ENCODE results near the gene NR2F1-AS1.

Gene NR2F1-AS1

GRCh38 chr5:93425096-93425495 is 155.9 kb downstream of the NR2F1-AS1 start:
- H3K27me3 ChIP-seq (ENCODE audit: control insufficient read depth, insufficient read depth, low read length): no peaks in the 10 kb centered on the region
- no peaks in the 10 kb centered on the region for H3K9me3 ChIP-seq (replicated peaks; ENCODE audit: low read length)
- no peak overlapping the region for H3K4me3 ChIP-seq (ENCODE audit: low read length)
- peaks cover 5% of the 10 kb centered on the region for H3K36me3 ChIP-seq (ENCODE audit: insufficient read depth, low read length)
- H3K4me1 ChIP-seq (ENCODE audit: control insufficient read depth, insufficient read depth, low read length): peaks cover 8% of the 10 kb centered on the region
- H3K4me2 ChIP-seq (ENCODE audit: low read length): no peak overlapping the region
- no peak overlapping the region for H3K9ac ChIP-seq (ENCODE audit: low read depth, low read length)

- H3K4me3 ChIP-seq (ENCODE audit: low read length): no peak overlapping the region
- H3K4me2 ChIP-seq (ENCODE audit: low read length): no peak overlapping the region
- no peaks in the 10 kb centered on the region for H3K4me1 ChIP-seq (ENCODE audit: control insufficient read depth, insufficient read depth, low read length)
- peaks cover 5% of the 10 kb centered on the region for H3K36me3 ChIP-seq (ENCODE audit: insufficient read depth, low read length)
- H3K9me3 ChIP-seq (replicated peaks; ENCODE audit: low read length): no peaks in the 10 kb centered on the region
- no peak overlapping the region for H3K9ac ChIP-seq (ENCODE audit: low read depth, low read length)
- no peaks in the 10 kb centered on the region for H3K27me3 ChIP-seq (ENCODE audit: control insufficient read depth, insufficient read depth, low read length)
Measured at GRCh38 chr5:93423300-93423699, 157.7 kb downstream of the NR2F1-AS1 start.

GRCh38 chr5:93422652-93423280 is 158.3 kb downstream of the NR2F1-AS1 start:
- Histone ChIP-seq H3K9me3 (replicated peaks; ENCODE audit: low read length) (no peaks in the 10 kb centered on the region), H3K36me3 (ENCODE audit: insufficient read depth, low read length) (peaks cover 5% of the 10 kb centered on the region), H3K4me1 (ENCODE audit: control insufficient read depth, insufficient read depth, low read length) (no peaks in the 10 kb centered on the region), H3K27me3 (ENCODE audit: control insufficient read depth, insufficient read depth, low read length) (no peaks in the 10 kb centered on the region), H3K4me2 (ENCODE audit: low read length) (no peak overlapping the region), H3K4me3 (ENCODE audit: low read length) (no peak overlapping the region), H3K9ac (ENCODE audit: low read depth, low read length) (no peak overlapping the region)

GRCh38 chr5:93421987-93422401 is 159.0 kb downstream of the NR2F1-AS1 start:
- Histone ChIP-seq H3K4me1 (ENCODE audit: control insufficient read depth, insufficient read depth, low read length) (no peaks in the 10 kb centered on the region), H3K9ac (ENCODE audit: low read depth, low read length) (no peak overlapping the region), H3K9me3 (replicated peaks; ENCODE audit: low read length) (no peaks in the 10 kb centered on the region), H3K4me2 (ENCODE audit: low read length) (no peak overlapping the region), H3K36me3 (ENCODE audit: insufficient read depth, low read length) (peaks cover 5% of the 10 kb centered on the region), H3K4me3 (ENCODE audit: low read length) (no peak overlapping the region), H3K27me3 (ENCODE audit: control insufficient read depth, insufficient read depth, low read length) (no peaks in the 10 kb centered on the region)

GRCh38 chr5:93421468-93421867 is 159.6 kb downstream of the NR2F1-AS1 start:
- Histone ChIP-seq H3K4me3 (ENCODE audit: low read length) (no peak overlapping the region), H3K4me1 (ENCODE audit: control insufficient read depth, insufficient read depth, low read length) (no peaks in the 10 kb centered on the region), H3K36me3 (ENCODE audit: insufficient read depth, low read length) (peaks cover 5% of the 10 kb centered on the region), H3K9me3 (replicated peaks; ENCODE audit: low read length) (no peaks in the 10 kb centered on the region), H3K27me3 (ENCODE audit: control insufficient read depth, insufficient read depth, low read length) (no peaks in the 10 kb centered on the region), H3K9ac (ENCODE audit: low read depth, low read length) (no peak overlapping the region), H3K4me2 (ENCODE audit: low read length) (no peak overlapping the region)

- Histone ChIP-seq H3K4me3 (ENCODE audit: low read length) (no peak overlapping the region), H3K9me3 (replicated peaks; ENCODE audit: low read length) (no peaks in the 10 kb centered on the region), H3K36me3 (ENCODE audit: insufficient read depth, low read length) (peaks cover 5% of the 10 kb centered on the region), H3K27me3 (ENCODE audit: control insufficient read depth, insufficient read depth, low read length) (no peaks in the 10 kb centered on the region), H3K4me2 (ENCODE audit: low read length) (no peak overlapping the region), H3K9ac (ENCODE audit: low read depth, low read length) (no peak overlapping the region), H3K4me1 (ENCODE audit: control insufficient read depth, insufficient read depth, low read length) (no peaks in the 10 kb centered on the region)
Measured at GRCh38 chr5:93417490-93417889, 163.5 kb downstream of the NR2F1-AS1 start.

GRCh38 chr5:93415819-93416218 is 165.2 kb downstream of the NR2F1-AS1 start:
- no peak overlapping the region for H3K9ac ChIP-seq (ENCODE audit: low read depth, low read length)
- no peak overlapping the region for H3K4me2 ChIP-seq (ENCODE audit: low read length)
- peaks cover 6% of the 10 kb centered on the region for H3K36me3 ChIP-seq (ENCODE audit: insufficient read depth, low read length)
- no peaks in the 10 kb centered on the region for H3K9me3 ChIP-seq (replicated peaks; ENCODE audit: low read length)
- H3K27me3 ChIP-seq (ENCODE audit: control insufficient read depth, insufficient read depth, low read length): no peaks in the 10 kb centered on the region
- no peak overlapping the region for H3K4me3 ChIP-seq (ENCODE audit: low read length)
- no peaks in the 10 kb centered on the region for H3K4me1 ChIP-seq (ENCODE audit: control insufficient read depth, insufficient read depth, low read length)

- Histone ChIP-seq H3K4me3 (ENCODE audit: low read length) (no peak overlapping the region), H3K27me3 (ENCODE audit: control insufficient read depth, insufficient read depth, low read length) (no peaks in the 10 kb centered on the region), H3K4me1 (ENCODE audit: control insufficient read depth, insufficient read depth, low read length) (no peaks in the 10 kb centered on the region), H3K36me3 (ENCODE audit: insufficient read depth, low read length) (peaks cover 13% of the 10 kb centered on the region), H3K9me3 (replicated peaks; ENCODE audit: low read length) (no peaks in the 10 kb centered on the region), H3K4me2 (ENCODE audit: low read length) (no peak overlapping the region), H3K9ac (ENCODE audit: low read depth, low read length) (no peak overlapping the region)
Measured at GRCh38 chr5:93411716-93412115, 169.3 kb downstream of the NR2F1-AS1 start.

- Histone ChIP-seq H3K4me3 (ENCODE audit: low read length) (no peak overlapping the region), H3K4me2 (ENCODE audit: low read length) (no peak overlapping the region), H3K27me3 (ENCODE audit: control insufficient read depth, insufficient read depth, low read length) (no peaks in the 10 kb centered on the region), H3K4me1 (ENCODE audit: control insufficient read depth, insufficient read depth, low read length) (no peaks in the 10 kb centered on the region), H3K36me3 (ENCODE audit: insufficient read depth, low read length) (peaks cover 13% of the 10 kb centered on the region), H3K9me3 (replicated peaks; ENCODE audit: low read length) (no peaks in the 10 kb centered on the region), H3K9ac (ENCODE audit: low read depth, low read length) (no peak overlapping the region)
Measured at GRCh38 chr5:93409691-93410090, 171.3 kb downstream of the NR2F1-AS1 start.

GRCh38 chr5:93407454-93407853 is 173.6 kb downstream of the NR2F1-AS1 start:
- H3K4me1 ChIP-seq (ENCODE audit: control insufficient read depth, insufficient read depth, low read length): peaks cover 11% of the 10 kb centered on the region
- no peak overlapping the region for H3K4me3 ChIP-seq (ENCODE audit: low read length)
- peaks cover 13% of the 10 kb centered on the region for H3K36me3 ChIP-seq (ENCODE audit: insufficient read depth, low read length)
- H3K4me2 ChIP-seq (ENCODE audit: low read length): no peak overlapping the region
- no peak overlapping the region for H3K9ac ChIP-seq (ENCODE audit: low read depth, low read length)
- H3K9me3 ChIP-seq (replicated peaks; ENCODE audit: low read length): no peaks in the 10 kb centered on the region
- no peaks in the 10 kb centered on the region for H3K27me3 ChIP-seq (ENCODE audit: control insufficient read depth, insufficient read depth, low read length)

GRCh38 chr5:93406971-93407401 is 174.0 kb downstream of the NR2F1-AS1 start:
- Histone ChIP-seq H3K9me3 (replicated peaks; ENCODE audit: low read length) (no peaks in the 10 kb centered on the region), H3K27me3 (ENCODE audit: control insufficient read depth, insufficient read depth, low read length) (no peaks in the 10 kb centered on the region), H3K9ac (ENCODE audit: low read depth, low read length) (no peak overlapping the region), H3K36me3 (ENCODE audit: insufficient read depth, low read length) (peaks cover 13% of the 10 kb centered on the region), H3K4me3 (ENCODE audit: low read length) (no peak overlapping the region), H3K4me1 (ENCODE audit: control insufficient read depth, insufficient read depth, low read length) (peaks cover 11% of the 10 kb centered on the region), H3K4me2 (ENCODE audit: low read length) (no peak overlapping the region)

GRCh38 chr5:93404246-93404645 is 176.8 kb downstream of the NR2F1-AS1 start:
- Histone ChIP-seq H3K9me3 (replicated peaks; ENCODE audit: low read length) (no peaks in the 10 kb centered on the region), H3K4me1 (ENCODE audit: control insufficient read depth, insufficient read depth, low read length) (peaks cover 11% of the 10 kb centered on the region), H3K4me2 (ENCODE audit: low read length) (no peak overlapping the region), H3K9ac (ENCODE audit: low read depth, low read length) (no peak overlapping the region), H3K4me3 (ENCODE audit: low read length) (no peak overlapping the region), H3K36me3 (ENCODE audit: insufficient read depth, low read length) (no peaks in the 10 kb centered on the region), H3K27me3 (ENCODE audit: control insufficient read depth, insufficient read depth, low read length) (no peaks in the 10 kb centered on the region)

Measured in skeletal muscle satellite cell (primary cell).